SK-N-SH treated with all-trans-retinoic acid at 6 μM for 48 hours (cell line): ENCODE results near the gene LIN7B.

ENCODE experiments used
- ATAC-seq: fragments of 200-7000 bp; cut with Tn5 transposase; 3 replicates; pipeline ENCODE4 v1.9.1; 2020; ENCODE audit warnings: mild to moderate bottlenecking, moderate library complexity
- ARNTL ChIP-seq: fragments of 450-650 bp; formaldehyde crosslinking; IDR thresholded peaks from 2 replicates; pipeline ENCODE4 v1.5.0; 2020; ENCODE audit warnings: low read depth, mild to moderate bottlenecking, moderate library complexity, borderline replicate concordance
- BACH2 ChIP-seq: fragments of 250-450 bp; sonication (Bioruptor Pico); IDR thresholded peaks from 2 replicates; pipeline ENCODE4 v1.9.0; 2021; ENCODE audit warnings: mild to moderate bottlenecking, borderline replicate concordance
- CSDC2 ChIP-seq: fragments of 250-450 bp; sonication (Bioruptor Pico); IDR thresholded peaks from 2 replicates; pipeline ENCODE4 v1.5.0; 2020; ENCODE audit warnings: mild to moderate bottlenecking, moderate library complexity
- ESRRG ChIP-seq: fragments of 250-450 bp; sonication (Bioruptor Pico); IDR thresholded peaks from 2 replicates; pipeline ENCODE4 v1.6.1; 2021; ENCODE audit warnings: mild to moderate bottlenecking
- GLIS3 ChIP-seq: fragments of 250-450 bp; sonication (Bioruptor Pico); IDR thresholded peaks from 2 replicates; pipeline ENCODE4 v1.5.0; 2020; ENCODE audit warnings: mild to moderate bottlenecking, moderate library complexity
- ISL1 ChIP-seq: fragments of 250-450 bp; sonication (Bioruptor Pico); IDR thresholded peaks from 2 replicates; pipeline ENCODE4 v2.1.2; 2022; ENCODE audit warnings: mild to moderate bottlenecking, moderate library complexity
- OSR1 ChIP-seq: fragments of 250-450 bp; sonication (Bioruptor Pico); IDR thresholded peaks from 2 replicates; pipeline ENCODE4 v1.8.0; 2022; ENCODE audit warnings: moderate library complexity, mild to moderate bottlenecking, inconsistent platforms
- PPARA ChIP-seq: fragments of 250-450 bp; sonication (Bioruptor Pico); IDR thresholded peaks from 2 replicates; pipeline ENCODE4 v1.5.0; 2020; ENCODE audit warnings: mild to moderate bottlenecking, borderline replicate concordance
- RARB ChIP-seq: fragments of 250-450 bp; sonication (Bioruptor Pico); IDR thresholded peaks from 2 replicates; pipeline ENCODE4 v1.8.0; 2021; ENCODE audit warnings: mild to moderate bottlenecking, moderate library complexity
- SNAI2 ChIP-seq: fragments of 250-450 bp; sonication (Bioruptor Pico); IDR thresholded peaks from 2 replicates; pipeline ENCODE4 v1.5.0; 2020; ENCODE audit warnings: mild to moderate bottlenecking, moderate library complexity
- TCF4 ChIP-seq: fragments of 250-450 bp; sonication (Bioruptor Pico); IDR thresholded peaks from 2 replicates; pipeline ENCODE4 v1.8.0; 2021; ENCODE audit warnings: mild to moderate bottlenecking, moderate library complexity, borderline replicate concordance
- TOX ChIP-seq: fragments of 250-450 bp; sonication (Bioruptor Pico); IDR thresholded peaks from 2 replicates; pipeline ENCODE4 v1.8.0; 2021; ENCODE audit warnings: mild to moderate bottlenecking, moderate library complexity, borderline replicate concordance
- ZC3H10 ChIP-seq: fragments of 250-450 bp; sonication (Bioruptor Pico); IDR thresholded peaks from 2 replicates; pipeline ENCODE4 v1.5.1; 2021; ENCODE audit warnings: mild to moderate bottlenecking, moderate library complexity
- ZFP3 ChIP-seq: fragments of 250-450 bp; sonication (Bioruptor Pico); IDR thresholded peaks from 2 replicates; pipeline ENCODE4 v1.5.0; 2020; ENCODE audit warnings: mild to moderate bottlenecking, moderate library complexity
- ZFP30 ChIP-seq: fragments of 450-650 bp; formaldehyde crosslinking; IDR thresholded peaks from 2 replicates; pipeline ENCODE4 v1.5.0; 2022; ENCODE audit warnings: mild to moderate bottlenecking, moderate library complexity
- ZNF565 ChIP-seq: fragments of 450-650 bp; formaldehyde crosslinking; conservative IDR thresholded peaks from 2 replicates; pipeline ENCODE4 v1.5.0; 2020; ENCODE audit warnings: low read depth, mild to moderate bottlenecking, moderate library complexity
- ZNF70 ChIP-seq: fragments of 450-650 bp; formaldehyde crosslinking; IDR thresholded peaks from 2 replicates; pipeline ENCODE4 v1.5.0; 2020; ENCODE audit warnings: mild to moderate bottlenecking, moderate library complexity
- ZNF8 ChIP-seq: fragments of 450-650 bp; formaldehyde crosslinking; IDR thresholded peaks from 2 replicates; pipeline ENCODE4 v1.5.0; 2020; ENCODE audit warnings: mild to moderate bottlenecking, moderate library complexity
- TF ChIP-seq, protein P1 (sequence below): fragments of 250-450 bp; sonication (Bioruptor Pico); IDR thresholded peaks from 2 replicates; pipeline ENCODE4 v1.8.0; 2021; ENCODE audit warnings: low read depth, mild to moderate bottlenecking, moderate library complexity, borderline replicate concordance
- TF ChIP-seq, protein P2 (sequence below): fragments of 250-450 bp; sonication (Bioruptor Pico); IDR thresholded peaks from 2 replicates; pipeline ENCODE4 v1.8.0; 2020; ENCODE audit warnings: mild to moderate bottlenecking, moderate library complexity, borderline replicate concordance
- TF ChIP-seq, protein P3 (sequence below): fragments of 250-450 bp; sonication (Bioruptor Pico); IDR thresholded peaks from 2 replicates; pipeline ENCODE4 v1.5.0; 2020; ENCODE audit warnings: mild to moderate bottlenecking, moderate library complexity
- TF ChIP-seq, protein P4 (sequence below): fragments of 250-450 bp; sonication (Bioruptor Pico); IDR thresholded peaks from 2 replicates; pipeline ENCODE4 v1.5.1; 2021; ENCODE audit warnings: mild to moderate bottlenecking, moderate library complexity
- TF ChIP-seq, protein P5 (sequence below): fragments of 250-450 bp; sonication (Bioruptor Pico); IDR thresholded peaks from 2 replicates; pipeline ENCODE4 v1.5.1; 2020; ENCODE audit warnings: low read depth, mild to moderate bottlenecking, moderate library complexity

Gene LIN7B

DNA sequence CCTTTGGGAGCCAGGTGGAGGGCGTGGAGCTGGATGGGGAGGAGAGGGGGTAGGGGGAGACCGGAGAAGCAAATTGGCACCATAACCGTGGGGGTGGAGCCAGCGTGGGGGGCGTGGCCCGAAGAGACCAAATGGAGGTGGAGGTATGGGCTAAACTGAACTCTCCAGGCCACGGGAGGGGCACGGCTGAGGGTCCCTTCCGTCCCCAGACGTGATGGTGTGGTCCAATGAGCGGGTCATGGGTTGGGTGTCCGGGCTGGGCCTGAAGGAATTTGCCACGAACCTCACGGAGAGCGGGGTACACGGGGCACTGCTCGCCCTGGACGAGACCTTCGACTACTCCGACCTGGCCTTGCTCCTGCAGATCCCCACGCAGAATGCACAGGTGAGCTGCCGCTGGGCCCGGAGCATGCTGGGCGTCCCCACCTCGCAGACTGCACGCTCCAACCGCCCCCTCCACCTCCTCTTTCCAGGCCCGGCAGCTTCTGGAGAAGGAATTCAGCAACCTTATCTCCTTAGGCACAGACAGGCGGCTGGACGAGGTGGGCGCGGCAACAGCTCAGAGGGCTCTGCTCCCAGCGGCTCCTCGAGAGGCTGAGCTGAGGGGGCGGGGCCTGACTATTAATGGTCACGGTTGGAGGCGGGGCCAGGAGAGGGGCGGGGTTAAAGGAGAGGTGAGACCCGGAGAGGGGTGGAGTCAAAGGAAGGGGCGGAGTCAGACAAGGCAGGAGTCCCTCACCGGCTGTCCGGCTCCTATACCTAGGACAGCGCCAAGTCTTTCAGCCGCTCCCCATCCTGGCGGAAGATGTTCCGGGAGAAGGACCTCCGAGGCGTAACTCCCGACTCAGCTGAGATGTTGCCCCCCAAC is 34.8 kb downstream of the LIN7B start:
- TF ChIP-seq TCF4 (CRISPR knock-in tag) (no peak), SNAI2 (no peak), BACH2 (CRISPR knock-in tag) (no peak), OSR1 (CRISPR knock-in tag) (no peak), PPARA (CRISPR knock-in tag) (no peak), TOX (no peak), ZNF8 (CRISPR knock-in tag) (no peak), RARB (CRISPR knock-in tag) (no peak), ZC3H10 (CRISPR knock-in tag) (no peak), ZFP30 (CRISPR knock-in tag) (no peak), ZNF565 (CRISPR knock-in tag) (no peak)
- TF ChIP-seq, protein P1, sequence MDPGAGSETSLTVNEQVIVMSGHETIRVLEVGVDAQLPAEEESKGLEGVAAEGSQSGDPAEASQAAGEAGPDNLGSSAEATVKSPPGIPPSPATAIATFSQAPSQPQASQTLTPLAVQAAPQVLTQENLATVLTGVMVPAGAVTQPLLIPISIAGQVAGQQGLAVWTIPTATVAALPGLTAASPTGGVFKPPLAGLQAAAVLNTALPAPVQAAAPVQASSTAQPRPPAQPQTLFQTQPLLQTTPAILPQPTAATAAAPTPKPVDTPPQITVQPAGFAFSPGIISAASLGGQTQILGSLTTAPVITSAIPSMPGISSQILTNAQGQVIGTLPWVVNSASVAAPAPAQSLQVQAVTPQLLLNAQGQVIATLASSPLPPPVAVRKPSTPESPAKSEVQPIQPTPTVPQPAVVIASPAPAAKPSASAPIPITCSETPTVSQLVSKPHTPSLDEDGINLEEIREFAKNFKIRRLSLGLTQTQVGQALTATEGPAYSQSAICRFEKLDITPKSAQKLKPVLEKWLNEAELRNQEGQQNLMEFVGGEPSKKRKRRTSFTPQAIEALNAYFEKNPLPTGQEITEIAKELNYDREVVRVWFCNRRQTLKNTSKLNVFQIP (CRISPR knock-in tag): no peak
- TF ChIP-seq, protein P2, sequence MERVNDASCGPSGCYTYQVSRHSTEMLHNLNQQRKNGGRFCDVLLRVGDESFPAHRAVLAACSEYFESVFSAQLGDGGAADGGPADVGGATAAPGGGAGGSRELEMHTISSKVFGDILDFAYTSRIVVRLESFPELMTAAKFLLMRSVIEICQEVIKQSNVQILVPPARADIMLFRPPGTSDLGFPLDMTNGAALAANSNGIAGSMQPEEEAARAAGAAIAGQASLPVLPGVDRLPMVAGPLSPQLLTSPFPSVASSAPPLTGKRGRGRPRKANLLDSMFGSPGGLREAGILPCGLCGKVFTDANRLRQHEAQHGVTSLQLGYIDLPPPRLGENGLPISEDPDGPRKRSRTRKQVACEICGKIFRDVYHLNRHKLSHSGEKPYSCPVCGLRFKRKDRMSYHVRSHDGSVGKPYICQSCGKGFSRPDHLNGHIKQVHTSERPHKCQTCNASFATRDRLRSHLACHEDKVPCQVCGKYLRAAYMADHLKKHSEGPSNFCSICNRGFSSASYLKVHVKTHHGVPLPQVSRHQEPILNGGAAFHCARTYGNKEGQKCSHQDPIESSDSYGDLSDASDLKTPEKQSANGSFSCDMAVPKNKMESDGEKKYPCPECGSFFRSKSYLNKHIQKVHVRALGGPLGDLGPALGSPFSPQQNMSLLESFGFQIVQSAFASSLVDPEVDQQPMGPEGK (CRISPR knock-in tag): no peak
- TF ChIP-seq, protein P3, sequence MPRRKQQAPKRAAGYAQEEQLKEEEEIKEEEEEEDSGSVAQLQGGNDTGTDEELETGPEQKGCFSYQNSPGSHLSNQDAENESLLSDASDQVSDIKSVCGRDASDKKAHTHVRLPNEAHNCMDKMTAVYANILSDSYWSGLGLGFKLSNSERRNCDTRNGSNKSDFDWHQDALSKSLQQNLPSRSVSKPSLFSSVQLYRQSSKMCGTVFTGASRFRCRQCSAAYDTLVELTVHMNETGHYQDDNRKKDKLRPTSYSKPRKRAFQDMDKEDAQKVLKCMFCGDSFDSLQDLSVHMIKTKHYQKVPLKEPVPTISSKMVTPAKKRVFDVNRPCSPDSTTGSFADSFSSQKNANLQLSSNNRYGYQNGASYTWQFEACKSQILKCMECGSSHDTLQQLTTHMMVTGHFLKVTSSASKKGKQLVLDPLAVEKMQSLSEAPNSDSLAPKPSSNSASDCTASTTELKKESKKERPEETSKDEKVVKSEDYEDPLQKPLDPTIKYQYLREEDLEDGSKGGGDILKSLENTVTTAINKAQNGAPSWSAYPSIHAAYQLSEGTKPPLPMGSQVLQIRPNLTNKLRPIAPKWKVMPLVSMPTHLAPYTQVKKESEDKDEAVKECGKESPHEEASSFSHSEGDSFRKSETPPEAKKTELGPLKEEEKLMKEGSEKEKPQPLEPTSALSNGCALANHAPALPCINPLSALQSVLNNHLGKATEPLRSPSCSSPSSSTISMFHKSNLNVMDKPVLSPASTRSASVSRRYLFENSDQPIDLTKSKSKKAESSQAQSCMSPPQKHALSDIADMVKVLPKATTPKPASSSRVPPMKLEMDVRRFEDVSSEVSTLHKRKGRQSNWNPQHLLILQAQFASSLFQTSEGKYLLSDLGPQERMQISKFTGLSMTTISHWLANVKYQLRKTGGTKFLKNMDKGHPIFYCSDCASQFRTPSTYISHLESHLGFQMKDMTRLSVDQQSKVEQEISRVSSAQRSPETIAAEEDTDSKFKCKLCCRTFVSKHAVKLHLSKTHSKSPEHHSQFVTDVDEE (CRISPR knock-in tag): no peak
- peak; percentile 73 for ATAC-seq

DNA sequence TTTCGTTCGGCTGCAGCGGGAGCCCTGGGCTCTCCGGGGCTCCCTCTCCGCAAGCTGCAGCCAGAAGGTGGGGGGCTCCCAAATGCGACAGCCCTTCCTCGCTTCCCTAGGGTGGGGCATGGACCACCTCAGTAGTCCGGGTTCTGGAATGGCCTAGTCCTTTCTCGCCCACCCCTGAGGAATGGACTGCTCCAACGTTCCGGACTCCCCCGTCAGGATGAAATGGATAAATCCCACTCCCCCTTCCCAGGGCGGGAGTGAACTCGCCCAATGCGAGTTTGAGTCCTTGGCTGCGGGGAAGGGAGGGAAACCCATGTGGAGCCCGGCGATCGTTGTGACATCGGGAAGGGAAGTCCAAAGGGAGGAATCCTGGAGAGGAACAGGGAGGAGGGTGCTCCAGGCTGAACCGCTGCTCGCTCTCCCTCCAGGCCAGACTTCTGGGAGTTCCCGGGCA is 35.5 kb downstream of the LIN7B start:
- TF ChIP-seq, protein P4, sequence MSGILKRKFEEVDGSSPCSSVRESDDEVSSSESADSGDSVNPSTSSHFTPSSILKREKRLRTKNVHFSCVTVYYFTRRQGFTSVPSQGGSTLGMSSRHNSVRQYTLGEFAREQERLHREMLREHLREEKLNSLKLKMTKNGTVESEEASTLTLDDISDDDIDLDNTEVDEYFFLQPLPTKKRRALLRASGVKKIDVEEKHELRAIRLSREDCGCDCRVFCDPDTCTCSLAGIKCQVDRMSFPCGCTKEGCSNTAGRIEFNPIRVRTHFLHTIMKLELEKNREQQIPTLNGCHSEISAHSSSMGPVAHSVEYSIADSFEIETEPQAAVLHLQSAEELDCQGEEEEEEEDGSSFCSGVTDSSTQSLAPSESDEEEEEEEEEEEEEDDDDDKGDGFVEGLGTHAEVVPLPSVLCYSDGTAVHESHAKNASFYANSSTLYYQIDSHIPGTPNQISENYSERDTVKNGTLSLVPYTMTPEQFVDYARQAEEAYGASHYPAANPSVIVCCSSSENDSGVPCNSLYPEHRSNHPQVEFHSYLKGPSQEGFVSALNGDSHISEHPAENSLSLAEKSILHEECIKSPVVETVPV (CRISPR knock-in tag): no peak
- TF ChIP-seq GLIS3 (CRISPR knock-in tag) (no peak), ZNF70 (no peak), BACH2 (CRISPR knock-in tag) (no peak), ZNF565 (CRISPR knock-in tag) (no peak)
- TF ChIP-seq, protein P5, sequence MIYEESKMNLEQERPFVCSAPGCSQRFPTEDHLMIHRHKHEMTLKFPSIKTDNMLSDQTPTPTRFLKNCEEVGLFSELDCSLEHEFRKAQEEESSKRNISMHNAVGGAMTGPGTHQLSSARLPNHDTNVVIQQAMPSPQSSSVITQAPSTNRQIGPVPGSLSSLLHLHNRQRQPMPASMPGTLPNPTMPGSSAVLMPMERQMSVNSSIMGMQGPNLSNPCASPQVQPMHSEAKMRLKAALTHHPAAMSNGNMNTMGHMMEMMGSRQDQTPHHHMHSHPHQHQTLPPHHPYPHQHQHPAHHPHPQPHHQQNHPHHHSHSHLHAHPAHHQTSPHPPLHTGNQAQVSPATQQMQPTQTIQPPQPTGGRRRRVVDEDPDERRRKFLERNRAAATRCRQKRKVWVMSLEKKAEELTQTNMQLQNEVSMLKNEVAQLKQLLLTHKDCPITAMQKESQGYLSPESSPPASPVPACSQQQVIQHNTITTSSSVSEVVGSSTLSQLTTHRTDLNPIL: no peak
- ATAC-seq: peak; percentile 60

DNA sequence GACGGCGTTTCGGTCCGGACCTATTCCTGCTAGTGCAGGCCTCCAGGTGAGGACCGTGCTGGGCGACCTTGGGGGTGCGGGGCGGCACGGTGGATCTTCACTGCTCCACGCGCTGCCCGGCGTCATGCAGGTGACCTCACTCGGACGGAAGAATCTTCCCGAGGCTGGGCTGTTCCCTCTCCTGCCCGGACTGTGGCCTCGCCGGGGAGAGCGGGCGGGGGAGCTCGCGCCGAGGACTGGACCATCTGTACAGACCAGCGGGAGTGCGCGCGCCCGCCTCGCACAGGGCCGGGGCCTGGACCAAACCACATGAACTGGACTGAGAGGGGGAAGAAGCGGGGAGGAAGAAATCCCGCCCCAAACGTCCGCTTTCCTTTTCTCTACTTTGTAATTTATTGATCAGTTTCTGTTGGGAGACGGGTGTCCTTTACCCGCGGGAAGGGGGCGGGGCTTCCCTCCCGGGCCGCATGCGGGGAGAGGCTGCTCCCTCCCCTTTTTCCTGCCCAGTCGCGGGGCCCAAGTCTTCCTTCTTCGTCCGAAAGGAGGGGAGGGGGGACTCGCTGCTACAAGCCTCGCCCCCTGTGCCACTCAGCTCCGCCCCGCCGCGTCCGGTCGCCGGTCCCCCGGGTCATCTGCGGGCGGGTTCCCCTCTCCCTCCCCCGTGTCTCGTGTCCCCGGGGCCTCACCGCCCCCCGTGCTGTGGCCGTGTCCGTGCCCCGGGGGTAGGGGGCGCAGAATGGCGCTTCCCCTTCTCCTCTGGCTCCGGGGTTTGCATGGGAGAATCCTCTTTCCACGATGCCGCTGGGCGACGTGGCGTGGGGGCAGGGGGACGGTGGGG is 36.2 kb downstream of the LIN7B start:
- peak; percentile 75 for ATAC-seq
- TF ChIP-seq ZFP30 (CRISPR knock-in tag): no peak
- TF ChIP-seq CSDC2: no peak
- no peak for TF ChIP-seq ARNTL (CRISPR knock-in tag)
- TF ChIP-seq, protein P1 (CRISPR knock-in tag): no peak
- TF ChIP-seq, protein P5: no peak
- TF ChIP-seq OSR1 (CRISPR knock-in tag): no peak
- no peak for TF ChIP-seq TCF4 (CRISPR knock-in tag)
- no peak for TF ChIP-seq ESRRG
- no peak for TF ChIP-seq TOX
- TF ChIP-seq ZFP3 (CRISPR knock-in tag): no peak
- no peak for TF ChIP-seq SNAI2
- TF ChIP-seq ISL1: no peak
